ENCODE results near the gene BAMBI.

Gene BAMBI

DNA sequence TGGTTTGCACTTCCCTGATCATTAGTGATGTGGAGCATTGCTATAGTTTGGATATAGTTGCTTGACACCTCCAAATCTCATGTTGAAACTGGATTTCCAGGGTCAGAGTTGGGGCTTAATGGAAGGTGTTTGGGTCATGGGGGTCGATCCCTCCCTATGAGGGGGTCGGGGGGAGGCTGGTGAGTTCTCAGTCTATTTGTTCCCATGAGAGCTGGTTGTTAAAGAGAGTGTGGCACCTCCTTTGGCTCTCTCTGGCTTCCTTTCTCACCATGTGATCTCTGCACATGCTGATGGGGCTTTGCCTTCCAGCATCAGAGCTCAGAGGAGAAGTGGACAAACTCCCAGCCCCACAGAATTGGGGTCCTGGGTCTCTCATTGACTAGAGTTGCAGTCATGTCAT lies 36.8 kb upstream of the BAMBI start:
- Histone ChIP-seq H3K27me3 (replicated peaks; ENCODE audit: insufficient read depth, low read length) (no peaks in the 10 kb centered on the region), H3F3A (ENCODE audit: insufficient read depth, low read length) (no peaks in the 10 kb centered on the region), H3K9me3 (replicated peaks; ENCODE audit: insufficient read depth, low read length) (no peaks in the 10 kb centered on the region), H3K79me2 (ENCODE audit: low read length) (no peaks in the 10 kb centered on the region), H3K27ac (ENCODE audit: low read length) (no peak overlapping the region), H4K20me1 (ENCODE audit: insufficient read depth, low read length) (no peaks in the 10 kb centered on the region), H3K9ac (ENCODE audit: low read length) (no peak overlapping the region), H3K4me2 (ENCODE audit: low read depth, low read length) (no peak overlapping the region), H2AFZ (ENCODE audit: low read length) (no peak overlapping the region), H3K9me2 (replicated peaks; ENCODE audit: insufficient read depth, low read length) (no peaks in the 10 kb centered on the region), H3K36me3 (replicated peaks; ENCODE audit: insufficient read depth, low read length) (no peaks in the 10 kb centered on the region), H3K4me1 (ENCODE audit: low read length) (no peaks in the 10 kb centered on the region), H3K4me3 (ENCODE audit: low read length) (no peak overlapping the region)
- DNase-seq: no peak
- no peak for TF ChIP-seq EZH2phosphoT487 (IDR thresholded peaks at IDR 0.05; ENCODE audit: low read length)
- TF ChIP-seq, protein P1, sequence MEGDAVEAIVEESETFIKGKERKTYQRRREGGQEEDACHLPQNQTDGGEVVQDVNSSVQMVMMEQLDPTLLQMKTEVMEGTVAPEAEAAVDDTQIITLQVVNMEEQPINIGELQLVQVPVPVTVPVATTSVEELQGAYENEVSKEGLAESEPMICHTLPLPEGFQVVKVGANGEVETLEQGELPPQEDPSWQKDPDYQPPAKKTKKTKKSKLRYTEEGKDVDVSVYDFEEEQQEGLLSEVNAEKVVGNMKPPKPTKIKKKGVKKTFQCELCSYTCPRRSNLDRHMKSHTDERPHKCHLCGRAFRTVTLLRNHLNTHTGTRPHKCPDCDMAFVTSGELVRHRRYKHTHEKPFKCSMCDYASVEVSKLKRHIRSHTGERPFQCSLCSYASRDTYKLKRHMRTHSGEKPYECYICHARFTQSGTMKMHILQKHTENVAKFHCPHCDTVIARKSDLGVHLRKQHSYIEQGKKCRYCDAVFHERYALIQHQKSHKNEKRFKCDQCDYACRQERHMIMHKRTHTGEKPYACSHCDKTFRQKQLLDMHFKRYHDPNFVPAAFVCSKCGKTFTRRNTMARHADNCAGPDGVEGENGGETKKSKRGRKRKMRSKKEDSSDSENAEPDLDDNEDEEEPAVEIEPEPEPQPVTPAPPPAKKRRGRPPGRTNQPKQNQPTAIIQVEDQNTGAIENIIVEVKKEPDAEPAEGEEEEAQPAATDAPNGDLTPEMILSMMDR (IDR thresholded peaks at IDR 0.05; ENCODE audit: low read length): no peak
- no peak for TF ChIP-seq EZH2 (optimal IDR thresholded peaks at IDR 0.05; ENCODE audit: low read depth, low read length)

DNA sequence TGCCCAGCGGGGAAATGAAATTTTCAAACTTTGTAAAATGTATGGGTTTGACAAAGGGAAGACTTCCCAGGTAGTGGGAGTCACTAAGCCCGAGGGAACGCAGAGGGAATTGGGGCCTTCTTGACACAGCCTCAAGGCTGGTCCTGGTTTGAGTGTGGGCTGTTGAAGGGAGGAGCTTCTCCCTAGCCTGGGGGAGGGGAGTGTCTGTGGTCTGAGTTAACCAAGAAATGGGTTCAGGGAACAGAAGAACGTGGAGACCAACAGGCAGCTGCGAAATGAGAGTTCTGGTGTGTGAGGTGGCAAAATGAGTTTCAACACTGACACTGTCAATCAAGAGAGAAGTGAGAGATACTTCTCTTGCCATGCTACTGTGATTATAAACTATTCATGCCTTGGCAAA lies 32.7 kb upstream of the BAMBI start:
- Histone ChIP-seq H3K27ac (ENCODE audit: low read length) (no peak overlapping the region), H3K4me1 (ENCODE audit: low read length) (no peaks in the 10 kb centered on the region), H3K9ac (ENCODE audit: low read length) (no peak overlapping the region), H3K4me2 (ENCODE audit: low read depth, low read length) (no peak overlapping the region), H3K9me3 (replicated peaks; ENCODE audit: insufficient read depth, low read length) (no peaks in the 10 kb centered on the region), H3K9me2 (replicated peaks; ENCODE audit: insufficient read depth, low read length) (no peaks in the 10 kb centered on the region), H3K4me3 (ENCODE audit: low read length) (no peak overlapping the region), H3K36me3 (replicated peaks; ENCODE audit: insufficient read depth, low read length) (no peaks in the 10 kb centered on the region), H2AFZ (ENCODE audit: low read length) (no peak overlapping the region), H4K20me1 (ENCODE audit: insufficient read depth, low read length) (no peaks in the 10 kb centered on the region), H3K79me2 (ENCODE audit: low read length) (no peaks in the 10 kb centered on the region), H3F3A (ENCODE audit: insufficient read depth, low read length) (no peaks in the 10 kb centered on the region), H3K27me3 (replicated peaks; ENCODE audit: insufficient read depth, low read length) (no peaks in the 10 kb centered on the region)
- TF ChIP-seq EZH2phosphoT487 (IDR thresholded peaks at IDR 0.05; ENCODE audit: low read length) (no peak), EZH2 (optimal IDR thresholded peaks at IDR 0.05; ENCODE audit: low read depth, low read length) (no peak)
- TF ChIP-seq, protein P1 (IDR thresholded peaks at IDR 0.05; ENCODE audit: low read length): no peak
- no peak for DNase-seq

DNA sequence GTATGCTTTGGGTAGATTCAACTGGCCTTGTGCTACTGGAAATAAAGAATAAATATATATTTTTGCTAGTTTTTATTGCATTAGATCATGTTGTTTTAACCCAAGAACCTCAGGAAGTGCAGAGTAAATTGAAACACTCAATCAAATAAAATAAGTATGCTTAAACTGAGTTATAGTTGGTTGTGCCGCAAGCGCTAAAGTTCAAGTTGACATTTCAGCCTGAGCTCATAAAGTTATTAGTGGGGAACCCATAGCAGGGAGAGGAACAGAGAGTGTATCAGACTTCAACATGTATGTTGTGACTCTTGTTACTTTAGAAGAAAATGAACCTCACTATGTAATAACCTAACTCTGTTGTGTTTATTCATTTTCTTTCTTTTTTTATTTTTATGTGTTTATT lies 25.2 kb upstream of the BAMBI start:
- H3F3A ChIP-seq (ENCODE audit: insufficient read depth, low read length): no peaks in the 10 kb centered on the region
- H2AFZ ChIP-seq (ENCODE audit: low read length): no peak overlapping the region
- DNase-seq: no peak
- no peaks in the 10 kb centered on the region for H3K4me1 ChIP-seq (ENCODE audit: low read length)
- no peak overlapping the region for H3K9ac ChIP-seq (ENCODE audit: low read length)
- H3K9me2 ChIP-seq (replicated peaks; ENCODE audit: insufficient read depth, low read length): no peaks in the 10 kb centered on the region
- no peaks in the 10 kb centered on the region for H4K20me1 ChIP-seq (ENCODE audit: insufficient read depth, low read length)
- H3K4me3 ChIP-seq (ENCODE audit: low read length): no peak overlapping the region
- H3K36me3 ChIP-seq (replicated peaks; ENCODE audit: insufficient read depth, low read length): no peaks in the 10 kb centered on the region
- H3K4me2 ChIP-seq (ENCODE audit: low read depth, low read length): no peak overlapping the region
- no peaks in the 10 kb centered on the region for H3K9me3 ChIP-seq (replicated peaks; ENCODE audit: insufficient read depth, low read length)
- H3K79me2 ChIP-seq (ENCODE audit: low read length): no peaks in the 10 kb centered on the region
- TF ChIP-seq EZH2phosphoT487 (IDR thresholded peaks at IDR 0.05; ENCODE audit: low read length) (no peak), EZH2 (optimal IDR thresholded peaks at IDR 0.05; ENCODE audit: low read depth, low read length) (no peak)
- TF ChIP-seq, protein P1 (IDR thresholded peaks at IDR 0.05; ENCODE audit: low read length): no peak
- no peak overlapping the region for H3K27ac ChIP-seq (ENCODE audit: low read length)
- no peaks in the 10 kb centered on the region for H3K27me3 ChIP-seq (replicated peaks; ENCODE audit: insufficient read depth, low read length)
